Measurements from ENCODE around the gene KCNG3.

DNA sequence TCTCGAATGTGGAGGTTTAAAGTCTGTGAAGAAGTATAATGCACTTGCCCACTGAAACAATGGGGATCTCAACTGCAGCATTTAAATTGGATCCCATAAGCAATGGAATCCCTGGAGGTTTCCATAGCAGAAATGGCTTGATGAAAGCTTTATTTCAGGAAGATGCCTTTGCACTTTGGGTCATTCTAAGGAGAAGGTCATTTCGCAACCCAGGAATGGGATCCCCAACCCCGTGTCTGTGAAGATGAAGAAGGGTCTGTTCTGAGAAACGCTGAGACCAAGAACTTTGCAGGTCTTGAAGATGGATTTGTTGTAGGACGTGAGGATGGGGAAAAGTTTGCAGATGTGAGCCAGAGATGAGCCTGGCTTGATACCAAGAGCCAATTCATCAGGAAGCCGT is 1.8 kb upstream of the KCNG3 start:
- no peak for TF ChIP-seq CTCF (IDR thresholded peaks at IDR 0.05)
- TF ChIP-seq EP300 (IDR thresholded peaks at IDR 0.05), result no peak
- TF ChIP-seq POLR2A (IDR thresholded peaks at IDR 0.05), result no peak
